GM12878 (cell line): ENCODE results near the gene LSAMP. TPM values are rescaled to one million over a fixed set of nuclear protein-coding genes. Genes with fewer than 3 reads are reported as not detected.

ENCODE experiments used
- ATAC-seq: fragments of 200-7000 bp; cut with Tn5 transposase; 3 replicates; pipeline ENCODE4 v1.9.1; 2020; ENCODE audit warnings: mild to moderate bottlenecking, moderate library complexity
- BruUV-seq: library from RNA; stranded (reverse); fragments of 400-500 nt; replicated peaks from 2 replicates; lab custom pipeline; 2021; lab: Mats Ljungman, UMichigan
- CTCF ChIA-PET: fragments of 300-600 bp; sonication (Branson Sonifier 250); formaldehyde crosslinking; extraction: SDS; loops from one replicate; lab custom pipeline; 2021; ENCODE audit warnings: inconsistent platforms; lab: Yijun Ruan, JAX
- POLR2A ChIA-PET: fragments of 350-600 bp; formaldehyde crosslinking; extraction: SDS; loops from one replicate; lab custom pipeline; 2021; ENCODE audit warnings: inconsistent platforms; lab: Charles Lee
- RAD21 ChIA-PET: fragments of 300-600 bp; sonication (Branson Sonifier 250); formaldehyde crosslinking; loops from one replicate; lab custom pipeline; 2023; ENCODE audit warnings: antibody characterized with exemption; ENCODE audit not compliant: unreplicated experiment; lab: Charles Lee
- SMC1A ChIA-PET: fragments of 300-600 bp; sonication (Branson Sonifier 250); formaldehyde crosslinking; loops from one replicate; lab custom pipeline; 2023; ENCODE audit not compliant: unreplicated experiment, uncharacterized antibody; lab: Charles Lee
- DNase-seq: peaks from one replicate; pipeline ENCODE4 v3.0.0-alpha.2; 2011; ENCODE audit warnings: low read depth, low spot score
- FAIRE-seq: peaks from 3 replicates; lab custom pipeline; 2011; peaks lifted over from hg19 to GRCh38; lab: Jason Lieb, UNC
- H2AFZ ChIP-seq: 2 replicates; pipeline ENCODE4 v1.6.0; 2011; ENCODE audit warnings: low read depth, low read length, control low read depth; ENCODE audit not compliant: control insufficient read depth
- H3K27ac ChIP-seq: 2 replicates; pipeline ENCODE4 v1.5.1; 2011; ENCODE audit warnings: control low read depth; ENCODE audit not compliant: control insufficient read depth, insufficient read depth
- H3K27me3 ChIP-seq, 2 experiments: replicated peaks in 1 of 2; 2 replicates each; pipeline versions ENCODE4 v1.6.0 to v1.6.1; 2011; ENCODE audit warnings: low read length in 1 of 2; ENCODE audit not compliant: control insufficient read depth in 2 of 2, insufficient read depth in 2 of 2
- H3K36me3 ChIP-seq, 2 experiments: 2 replicates each; pipeline ENCODE4 v1.5.1; 2011; ENCODE audit warnings: low read length in 1 of 2; ENCODE audit not compliant: control insufficient read depth in 2 of 2, insufficient read depth in 2 of 2
- H3K4me1 ChIP-seq: 2 replicates; pipeline ENCODE4 v1.6.1; 2011; ENCODE audit warnings: mild to moderate bottlenecking, low read length, moderate library complexity, mixed read lengths; ENCODE audit not compliant: control insufficient read depth, insufficient read depth
- H3K4me2 ChIP-seq: 2 replicates; pipeline ENCODE4 v1.6.0; 2011; ENCODE audit warnings: control low read depth; ENCODE audit not compliant: control insufficient read depth, insufficient read depth
- H3K4me3 ChIP-seq: fragments of 200-600 bp; sonication (generic); 2 replicates; pipeline ENCODE4 v1.5.1; 2016
- H3K79me2 ChIP-seq: 2 replicates; pipeline ENCODE4 v1.6.0; 2011; ENCODE audit warnings: low read length; ENCODE audit not compliant: control insufficient read depth, insufficient read depth
- H3K9ac ChIP-seq: 2 replicates; pipeline ENCODE4 v1.8.0; 2011; ENCODE audit warnings: low read length, control low read depth, mixed read lengths; ENCODE audit not compliant: control insufficient read depth, insufficient read depth
- H3K9me3 ChIP-seq: replicated peaks from 3 replicates; pipeline ENCODE4 v1.5.1; 2011; ENCODE audit warnings: mild to moderate bottlenecking, low read length; ENCODE audit not compliant: control insufficient read depth, insufficient read depth
- H4K20me1 ChIP-seq: 2 replicates; pipeline ENCODE4 v1.6.0; 2011; ENCODE audit not compliant: control insufficient read depth, insufficient read depth
- BHLHE40 ChIP-seq, 2 experiments: fragments of 450-650 bp in 1 of 2; IDR thresholded peaks; 2 replicates each; pipeline ENCODE4 v1.6.1; 2011 to 2017; ENCODE audit warnings: low read depth in 2 of 2, borderline replicate concordance in 1 of 2, improper control_type of control experiment in 1 of 2, low read length in 1 of 2, mild to moderate bottlenecking in 1 of 2
- CHD1 ChIP-seq: IDR thresholded peaks from 2 replicates; pipeline ENCODE4 v1.6.1; 2012; ENCODE audit warnings: low read depth, low read length, improper control_type of control experiment
- POLR2AphosphoS2 ChIP-seq: IDR thresholded peaks from 2 replicates; pipeline ENCODE4 v1.6.1; 2011; ENCODE audit warnings: low read depth, mild to moderate bottlenecking, low read length, improper control_type of control experiment, moderate library complexity
- SKIL ChIP-seq: fragments of 450-650 bp; IDR thresholded peaks from 2 replicates; pipeline ENCODE4 v1.6.1; 2017; ENCODE audit warnings: mild to moderate bottlenecking, low read depth, inconsistent platforms; ENCODE audit not compliant: poor library complexity, severe bottlenecking
- WGBS: methylation state at CpG from one replicate; pipeline ENCODE4 v1.1.6; 2016; ENCODE audit warnings: low lambda C conversion rate; ENCODE audit not compliant: insufficient replicate concordance, insufficient coverage; ENCODE audit errors: missing lambda C conversion rate; 5-methylcytosine and 5-hydroxymethylcytosine counted together
- in situ Hi-C: fragments of 300-500 bp; cut with MboI; formaldehyde crosslinking; loops from 9 replicates; pipeline ENCODE4 v1.14.3; 2018; ENCODE audit warnings: mixed read lengths
- intact Hi-C: fragments of 100-400 bp; cut with micrococcal nuclease; formaldehyde crosslinking; loops from one replicate; pipeline ENCODE4 v1.14.2; 2022; ENCODE audit not compliant: unreplicated experiment
- polyA plus RNA-seq, 11 experiments: library from polyadenylated mRNA; depleted of rRNA in 4 of 11; unstranded in 6 of 11; stranded (reverse) in 5 of 11; fragments of >200 nt; fragmentation: Nextera tagmentation in 4 of 11; fragmentation: Illumina TruSeq in 1 of 11; extraction: Ambion mirVana in 4 of 11; extraction: Trizol in 1 of 11; gene quantifications; 1 replicate in 1 of 11; 2 replicates in 10 of 11; pipeline versions ENCODE4 v1.2.1 to v1.2.3, GENCODE V29; 2011 to 2016; ENCODE audit warnings: inconsistent platforms in 2 of 11, missing spikeins in 2 of 11, low read depth in 1 of 11
- total RNA-seq, 4 experiments: library from RNA; depleted of rRNA in 3 of 4; stranded (reverse); fragments of >200 nt in 3 of 4; fragmentation: Illumina TruSeq in 1 of 4; extraction: Trizol in 1 of 4; gene quantifications; 2 replicates each; pipeline versions ENCODE4 v1.2.1 to v1.2.3, GENCODE V29; 2013 to 2021

LSAMP gene
- total and polyA plus RNA-seq, 10 of the 15 experiments (the other 5 are each of a cell fraction or from before 2014, with no cell fraction given): 2.0 to 12.7 (median 6.5) TPM

DNA sequence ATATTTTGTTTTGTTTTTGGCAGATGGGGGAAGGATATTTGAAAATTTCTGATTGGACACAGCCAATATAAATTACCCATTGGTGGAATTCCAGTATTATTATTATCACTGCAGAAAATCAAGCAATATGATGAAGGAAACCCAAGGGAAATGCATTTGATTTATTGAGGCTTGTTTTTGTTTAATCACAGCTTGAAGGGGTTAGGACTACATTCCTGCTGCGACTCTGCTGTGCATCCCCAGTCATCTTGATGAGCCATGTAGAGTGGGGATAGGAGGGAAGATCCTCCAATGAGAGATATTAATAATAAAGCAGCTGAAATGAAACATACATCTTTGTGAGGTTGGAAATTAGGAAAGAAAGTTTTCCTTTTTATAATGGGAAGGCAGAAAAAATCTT is 613.4 kb downstream of the LSAMP start:
- Histone ChIP-seq H3K27ac (no peak overlapping the region), H3K4me1 (no peaks in the 10 kb centered on the region)

More for the DNA sequence above, 613.4 kb downstream of the LSAMP start:
- in situ Hi-C loops (no loop called here), intact Hi-C loops (no loop called here)
- POLR2A ChIA-PET: no interaction called here
- RAD21 ChIA-PET: no interaction called here
- BruUV-seq: no TSS peak
- ATAC-seq (no peak), DNase-seq (no peak), FAIRE-seq (no peak)
- no peak overlapping the region for H2AFZ ChIP-seq
- TF ChIP-seq BHLHE40 (IDR thresholded peaks at IDR 0.05; ENCODE audit: borderline replicate concordance in 1 of 2, low read depth in 2 of 2, low read length in 1 of 2): no peak
- TF ChIP-seq POLR2AphosphoS2: no peak
- TF ChIP-seq CHD1: no peak
- TF ChIP-seq SKIL: no peak
- H3K9me3 ChIP-seq: no peaks in the 10 kb centered on the region
- H3K9ac ChIP-seq: no peak overlapping the region
- H3K27me3 ChIP-seq: no peaks in the 10 kb centered on the region
- H4K20me1 ChIP-seq: no peaks in the 10 kb centered on the region
- H3K79me2 ChIP-seq: no peaks in the 10 kb centered on the region
- SMC1A ChIA-PET: interaction anchor here (0.6 to 1.5 kb wide), 3 partner anchors 9 to 28 kb away, joined by 3 to 5 read pairs (median 3); no protein-coding TSS in a partner anchor
- H3K4me2 ChIP-seq: no peak overlapping the region
- no peaks in the 10 kb centered on the region for H3K36me3 ChIP-seq
- no peak overlapping the region for H3K4me3 ChIP-seq
- CTCF ChIA-PET: interaction anchor here (0.9 to 2.1 kb wide), 4 partner anchors 9 to 17 kb away, joined by 3 to 11 read pairs (median 8); no protein-coding TSS in a partner anchor
- 0% methylated on average over 1 of the region's 1 CpG for whole genome bisulfite sequencing
